Dedifferentiated amniotic fluid mesenchymal stem cell (primary cell): ENCODE measurements around the gene MAGEA3.
"Not testable (repeated sequence)": the region's sequence is repeated elsewhere in the genome, so short reads cannot be mapped to it uniquely, and the experiment has no call there.

Experiments
- DNase-seq: peaks from one replicate; pipeline ENCODE4 v3.0.0-alpha.2; 2016; ENCODE audit errors: extremely low spot score

Gene MAGEA3, protein sequence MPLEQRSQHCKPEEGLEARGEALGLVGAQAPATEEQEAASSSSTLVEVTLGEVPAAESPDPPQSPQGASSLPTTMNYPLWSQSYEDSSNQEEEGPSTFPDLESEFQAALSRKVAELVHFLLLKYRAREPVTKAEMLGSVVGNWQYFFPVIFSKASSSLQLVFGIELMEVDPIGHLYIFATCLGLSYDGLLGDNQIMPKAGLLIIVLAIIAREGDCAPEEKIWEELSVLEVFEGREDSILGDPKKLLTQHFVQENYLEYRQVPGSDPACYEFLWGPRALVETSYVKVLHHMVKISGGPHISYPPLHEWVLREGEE

DNA sequence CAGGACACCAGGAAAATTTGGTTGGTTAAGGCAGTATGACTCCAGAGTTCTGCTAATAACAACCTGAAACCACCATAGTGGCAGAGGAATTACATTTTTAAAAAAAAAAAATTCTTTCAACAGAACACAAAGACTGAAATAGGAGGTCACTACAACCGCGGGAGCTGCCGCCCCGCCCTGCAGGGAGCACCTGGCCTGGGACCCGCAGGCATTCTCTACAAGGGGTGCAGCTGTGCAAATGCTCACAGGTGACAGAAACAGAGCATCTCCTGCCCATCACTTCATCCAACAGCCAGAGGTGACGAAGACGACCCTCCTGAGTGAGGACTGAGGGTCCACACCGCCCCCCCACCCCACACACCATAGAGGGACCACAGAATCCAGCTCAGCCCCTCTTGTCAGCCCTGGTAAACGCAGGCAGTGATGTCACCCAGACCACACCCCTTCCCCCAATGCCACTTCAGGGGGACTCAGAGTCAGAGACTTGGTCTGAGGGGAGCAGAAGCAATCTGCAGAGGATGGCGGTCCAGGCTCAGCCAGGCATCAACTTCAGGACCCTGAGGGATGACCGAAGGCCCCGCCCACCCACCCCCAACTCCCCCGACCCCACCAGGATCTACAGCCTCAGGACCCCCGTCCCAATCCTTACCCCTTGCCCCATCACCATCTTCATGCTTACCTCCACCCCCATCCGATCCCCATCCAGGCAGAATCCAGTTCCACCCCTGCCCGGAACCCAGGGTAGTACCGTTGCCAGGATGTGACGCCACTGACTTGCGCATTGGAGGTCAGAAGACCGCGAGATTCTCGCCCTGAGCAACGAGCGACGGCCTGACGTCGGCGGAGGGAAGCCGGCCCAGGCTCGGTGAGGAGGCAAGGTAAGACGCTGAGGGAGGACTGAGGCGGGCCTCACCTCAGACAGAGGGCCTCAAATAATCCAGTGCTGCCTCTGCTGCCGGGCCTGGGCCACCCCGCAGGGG, at the start of gene MAGEA3:
Gene MAGEA3, plus strand, starts transcription at position 843 of the 980 bp plus-strand sequence. CDS start 2,039 bp downstream, outside the sequence.
- DNase-seq: not testable (repeated sequence)

DNA sequence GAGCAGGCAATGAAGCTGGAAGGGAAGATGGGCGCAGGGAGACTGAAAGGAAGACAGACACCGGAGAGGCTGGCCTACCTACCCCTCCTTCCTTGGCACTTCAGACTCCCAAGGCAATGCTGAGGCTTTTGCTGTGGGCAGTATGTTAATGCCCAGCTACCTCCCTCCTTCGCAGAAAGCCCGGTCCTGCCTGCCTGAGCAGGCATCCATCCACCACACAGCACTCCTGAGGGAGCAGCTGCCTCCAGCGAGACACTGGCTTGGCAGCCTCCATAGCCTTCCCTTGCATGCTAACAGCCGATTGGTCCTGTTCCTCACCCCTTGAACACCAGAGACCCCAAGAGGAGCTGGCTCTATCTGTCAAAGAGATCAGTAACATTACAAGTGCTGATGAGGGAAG, 46.5 kb upstream of the MAGEA3 start:
- no peak for DNase-seq

DNA sequence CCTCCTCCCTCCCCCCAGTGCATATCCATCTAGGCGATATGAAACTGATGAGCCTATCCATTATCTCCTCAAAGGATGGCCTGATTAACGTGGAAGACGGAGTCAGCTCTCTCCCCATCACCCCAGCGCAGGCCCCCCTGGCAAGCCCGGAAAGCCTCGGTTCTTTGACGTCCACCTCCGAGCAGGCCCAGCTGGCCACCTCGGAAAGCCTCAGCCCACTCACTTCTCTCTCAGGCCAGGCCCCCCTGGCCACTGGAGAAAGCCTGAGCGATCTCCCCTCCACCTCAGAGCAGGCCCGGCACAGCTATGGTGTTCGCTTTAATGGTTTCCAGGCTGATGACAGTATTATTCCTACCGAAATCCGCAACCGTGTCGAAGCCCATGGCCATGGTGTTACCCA, 46.1 kb upstream of the MAGEA3 start:
- no peak for DNase-seq

DNA sequence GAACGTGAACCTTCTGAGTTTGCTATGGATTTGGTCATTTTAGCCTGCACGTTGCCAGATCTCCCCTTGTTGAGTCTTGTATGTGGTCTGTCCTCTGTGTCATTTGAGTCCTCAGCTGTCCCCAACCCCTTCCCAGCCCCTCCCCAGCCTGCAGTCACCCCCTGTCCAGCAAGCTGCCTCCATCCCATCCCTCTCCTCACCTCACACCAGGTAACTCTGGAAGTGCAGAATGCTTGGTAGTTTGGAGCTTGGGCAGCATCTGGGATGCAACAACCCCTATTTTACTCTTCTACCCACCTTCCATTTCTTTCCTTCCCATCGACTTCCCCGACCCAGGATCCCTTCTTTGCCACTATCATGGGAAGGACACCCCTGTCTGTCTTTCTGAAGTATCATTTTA, 42.5 kb upstream of the MAGEA3 start:
- DNase-seq: no peak

- DNase-seq: no peak
Observed at GRCh38 chrX:152656890-152657289, 41.7 kb upstream of the MAGEA3 start.

DNA sequence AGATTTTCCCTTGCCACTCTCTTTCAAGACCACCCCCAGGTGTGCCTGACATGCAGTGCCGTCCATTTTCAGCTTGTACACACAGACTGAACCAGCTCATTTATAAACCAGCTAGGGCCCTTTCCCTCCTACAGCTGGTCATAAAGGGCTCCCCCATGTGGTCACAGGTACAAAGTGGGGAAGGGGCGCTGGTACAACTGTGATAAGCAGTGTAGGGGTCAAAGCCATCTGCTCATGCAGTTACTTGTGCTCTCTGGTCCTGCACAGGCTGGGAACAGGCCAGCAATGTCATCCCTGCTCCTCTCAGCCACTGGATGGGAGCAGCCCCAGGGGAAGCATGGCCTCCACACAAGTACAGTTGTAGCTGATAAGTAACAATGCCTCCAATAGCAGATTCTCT, 40.3 kb upstream of the MAGEA3 start:
- no peak for DNase-seq

GRCh38 chrX:152663086-152663485, 35.5 kb upstream of the MAGEA3 start:
- no peak for DNase-seq

DNA sequence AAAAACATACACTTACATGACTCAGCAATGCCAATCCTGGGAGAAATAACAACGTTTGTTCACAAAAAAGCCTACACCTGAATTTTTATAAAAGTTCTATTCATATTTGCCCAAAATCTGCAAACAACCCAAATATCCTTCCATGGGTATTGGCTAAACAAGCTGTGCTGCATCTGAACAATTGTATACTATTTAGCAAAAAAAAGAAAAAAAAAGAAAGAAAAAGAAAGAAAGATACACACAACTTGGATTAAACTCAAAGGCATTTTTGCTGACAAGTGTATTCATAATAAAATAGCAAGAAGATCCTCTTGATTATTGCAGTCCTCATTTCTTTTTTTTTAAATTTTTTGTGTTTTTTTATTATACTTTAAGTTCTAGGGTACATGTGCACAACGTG, 24.5 kb upstream of the MAGEA3 start:
- DNase-seq: no peak

DNA sequence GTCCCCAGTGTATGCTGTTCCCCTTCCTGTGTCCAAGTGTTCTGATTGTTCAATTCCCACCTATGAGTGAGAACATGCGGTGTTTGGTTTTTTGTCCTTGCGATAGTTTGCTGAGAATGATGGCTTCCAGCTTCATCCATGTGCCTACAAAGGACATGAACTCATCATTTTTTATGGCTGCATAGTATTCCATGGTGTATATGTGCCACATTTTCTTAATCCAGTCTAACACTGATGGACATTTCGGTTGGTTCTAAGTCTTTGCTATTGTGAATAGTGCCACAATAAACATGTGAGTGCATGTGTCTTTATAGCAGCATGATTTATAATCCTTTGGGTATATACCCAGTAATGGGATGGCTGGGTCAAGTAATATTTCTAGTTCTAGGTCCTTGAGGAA, 23.9 kb upstream of the MAGEA3 start:
- DNase-seq: not testable (repeated sequence)

- not testable (repeated sequence) for DNase-seq
Observed at GRCh38 chrX:152681012-152681411, 17.6 kb upstream of the MAGEA3 start.

DNA sequence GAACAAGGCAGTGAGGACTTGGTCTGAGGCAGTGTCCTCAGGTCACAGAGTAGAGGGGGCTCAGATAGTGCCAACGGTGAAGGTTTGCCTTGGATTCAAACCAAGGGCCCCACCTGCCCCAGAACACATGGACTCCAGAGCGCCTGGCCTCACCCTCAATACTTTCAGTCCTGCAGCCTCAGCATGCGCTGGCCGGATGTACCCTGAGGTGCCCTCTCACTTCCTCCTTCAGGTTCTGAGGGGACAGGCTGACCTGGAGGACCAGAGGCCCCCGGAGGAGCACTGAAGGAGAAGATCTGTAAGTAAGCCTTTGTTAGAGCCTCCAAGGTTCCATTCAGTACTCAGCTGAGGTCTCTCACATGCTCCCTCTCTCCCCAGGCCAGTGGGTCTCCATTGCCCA, 1.8 kb downstream of the MAGEA3 start:
- not testable (repeated sequence) for DNase-seq

DNA sequence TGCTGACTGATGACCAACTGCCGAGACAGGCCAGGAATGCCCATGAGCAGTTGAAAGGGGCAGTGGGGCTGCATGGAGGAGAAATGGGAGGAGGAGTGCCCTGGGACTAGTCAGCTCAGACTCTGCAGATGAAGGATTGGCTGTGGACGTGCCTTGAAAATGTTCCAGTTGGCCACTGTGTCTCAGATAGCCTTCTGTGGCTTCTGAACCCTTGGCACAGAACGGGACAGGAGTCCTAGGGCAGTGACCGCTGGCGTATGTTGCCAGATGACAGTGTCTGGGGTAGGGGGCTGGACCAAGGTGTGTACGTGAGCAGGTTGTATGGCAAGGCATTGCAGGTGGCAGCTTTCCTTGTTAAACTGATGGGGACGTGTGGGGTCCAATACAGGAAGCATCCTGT, 7.9 kb downstream of the MAGEA3 start:
- DNase-seq: not testable (repeated sequence)

DNA sequence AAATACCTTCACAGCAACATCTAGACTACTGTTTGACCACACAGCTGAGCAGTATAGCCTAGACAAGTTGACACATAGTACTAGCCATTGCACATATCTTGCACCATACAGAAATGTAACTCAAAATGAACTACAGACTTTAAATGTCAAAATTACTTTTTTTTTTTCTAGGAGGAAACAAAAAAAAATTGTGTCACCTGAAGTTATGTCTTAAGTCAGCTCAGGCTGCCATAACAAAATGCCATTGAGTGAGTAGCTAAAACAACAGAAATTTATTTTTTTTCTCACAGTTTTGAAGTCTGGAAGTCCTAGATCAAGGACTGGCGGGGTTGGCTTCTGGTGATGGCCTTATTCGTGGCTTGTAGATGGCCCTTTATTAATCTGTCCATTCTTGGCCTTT, 10.6 kb downstream of the MAGEA3 start, which contains the start of gene CSAG2:
Gene CSAG2, minus strand, starts transcription at position 101 of the 400 bp plus-strand sequence. CDS start 161 bp downstream, outside the sequence.
- not testable (repeated sequence) for DNase-seq

DNA sequence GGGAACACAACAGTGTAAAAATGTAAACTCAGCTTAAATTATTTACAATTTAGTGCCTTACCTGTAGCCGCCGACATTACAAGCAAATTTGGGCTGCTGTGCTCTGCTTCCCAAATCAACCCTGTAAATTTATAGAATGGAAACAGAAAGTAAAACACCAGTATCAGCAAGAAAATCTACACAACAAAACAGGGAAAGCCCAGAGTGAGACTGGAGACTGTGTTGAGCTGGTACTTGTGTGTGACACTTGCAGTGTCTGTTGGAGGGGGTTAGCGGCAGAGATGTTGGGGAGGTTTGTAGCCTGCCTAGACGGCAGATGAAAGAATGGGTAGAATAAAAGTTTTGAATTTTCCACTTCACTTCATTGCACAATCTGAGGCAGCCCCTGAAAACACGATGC, 14.6 kb downstream of the MAGEA3 start:
- DNase-seq: not testable (repeated sequence)

- DNase-seq: not testable (repeated sequence)
Observed at GRCh38 chrX:152713815-152714787, 15.5 kb downstream of the MAGEA3 start, which contains the start of gene MAGEA2B. TSS of gene MAGEA2B (plus strand) at chrX:152714628. CDS start at chrX:152717107, 2,479 bp downstream.

GRCh38 chrX:152725409-152725808, 26.8 kb downstream of the MAGEA3 start:
- DNase-seq: no peak

GRCh38 chrX:152733261-152733975, 34.8 kb downstream of the MAGEA3 start, which contains the start of the genes CSAG1 and MAGEA12:
TSS of gene CSAG1 (minus strand) at chrX:152733721. CDS start at chrX:152732460, 1,261 bp downstream.
TSS of gene MAGEA12 (plus strand) at chrX:152733757. CDS start at chrX:152736162, 2,405 bp downstream.
- no peak for DNase-seq

GRCh38 chrX:152734143-152734858, 35.7 kb downstream of the MAGEA3 start:
- DNase-seq: not testable (repeated sequence)

- no peak for DNase-seq
Observed at GRCh38 chrX:152735101-152735500, 36.5 kb downstream of the MAGEA3 start.
